C4-2B (cell line): ENCODE data around the gene NUCB1.

Experiments used
- CTCF ChIP-seq: fragments of 450-650 bp; conservative IDR thresholded peaks from 2 replicates; pipeline ENCODE4 v1.5.1; 2017; ENCODE audit warnings: mild to moderate bottlenecking
- ZFX ChIP-seq: fragments of 450-650 bp; IDR thresholded peaks from 2 replicates; pipeline ENCODE4 v1.6.1; 2017

- TF ChIP-seq CTCF: peak; percentile 83
- no peak for TF ChIP-seq ZFX
Measured at GRCh38 chr19:48970923-48971395, 70.8 kb downstream of the NUCB1 start.
